SH-SY5Y (cell line): ENCODE results near the gene KIF11.

Experiments
- GATA2 ChIP-seq: IDR thresholded peaks from 2 replicates; pipeline ENCODE4 v1.6.1; 2011; ENCODE audit warnings: mild to moderate bottlenecking, low read depth, low read length
- GATA3 ChIP-seq: IDR thresholded peaks from 2 replicates; pipeline ENCODE4 v1.6.1; 2011; ENCODE audit warnings: low read depth, mild to moderate bottlenecking, low read length, moderate library complexity

Gene KIF11

DNA sequence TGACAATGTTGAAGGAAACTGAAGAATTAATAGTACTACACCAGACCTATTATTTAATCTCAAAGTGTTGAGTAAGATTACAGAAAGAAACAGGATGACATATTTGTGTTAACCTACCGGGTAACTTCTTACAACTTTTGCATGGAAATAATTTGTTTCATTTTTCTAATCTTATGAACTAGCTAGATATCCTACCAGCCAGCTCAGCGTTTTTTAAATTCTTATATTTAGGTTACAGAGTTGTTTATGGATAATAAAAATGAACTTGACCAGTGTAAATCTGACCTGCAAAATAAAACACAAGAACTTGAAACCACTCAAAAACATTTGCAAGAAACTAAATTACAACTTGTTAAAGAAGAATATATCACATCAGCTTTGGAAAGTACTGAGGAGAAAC, 37.0 kb downstream of the KIF11 start:
- TF ChIP-seq GATA2 (no peak), GATA3 (no peak)

GRCh38 chr10:92638037-92638436, 45.1 kb downstream of the KIF11 start:
- TF ChIP-seq GATA3, result no peak
- TF ChIP-seq GATA2, result no peak

GRCh38 chr10:92640107-92640506, 47.2 kb downstream of the KIF11 start:
- TF ChIP-seq GATA3, result no peak
- TF ChIP-seq GATA2, result no peak

GRCh38 chr10:92641492-92641891, 48.6 kb downstream of the KIF11 start:
- no peak for TF ChIP-seq GATA2

DNA sequence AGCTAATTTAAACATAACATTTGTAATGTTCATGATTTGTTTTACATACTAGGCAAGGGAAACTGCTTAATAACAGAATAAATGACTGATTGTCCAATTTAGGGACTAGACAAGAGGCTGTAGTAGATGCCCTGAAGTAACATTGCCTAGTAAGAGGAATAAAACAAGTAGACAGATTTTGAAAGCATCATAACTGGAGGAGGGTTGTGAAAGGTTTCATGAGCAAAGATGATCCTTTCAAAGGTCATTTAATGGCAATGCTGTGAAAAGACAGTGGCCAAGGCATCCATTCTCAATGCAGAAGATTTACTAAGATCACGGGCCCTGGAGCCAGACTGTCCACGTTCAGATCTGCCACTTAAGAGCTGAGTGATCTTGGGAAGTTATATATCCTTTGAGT, 52.0 kb downstream of the KIF11 start:
- no peak for TF ChIP-seq GATA3
- no peak for TF ChIP-seq GATA2

DNA sequence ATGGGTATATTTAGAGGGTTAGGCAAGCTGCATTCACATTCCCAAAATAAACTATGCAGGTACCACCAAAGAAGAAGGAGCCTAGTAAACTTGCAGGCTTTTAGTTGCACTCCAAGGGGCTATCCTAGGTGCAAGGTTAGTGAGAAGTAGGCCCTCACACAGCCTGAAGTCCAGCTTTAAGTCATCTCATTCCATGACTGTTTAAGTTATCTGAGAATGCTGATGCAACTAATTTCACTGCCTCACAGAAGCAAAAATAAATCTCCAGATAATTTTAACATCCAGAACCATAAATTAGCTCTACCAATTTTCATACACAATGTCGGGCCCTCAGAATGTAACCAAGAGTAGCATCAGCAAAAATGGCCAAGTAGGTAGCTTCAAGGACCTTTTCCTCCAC, 62.5 kb downstream of the KIF11 start:
- TF ChIP-seq GATA3, result no peak
- no peak for TF ChIP-seq GATA2

DNA sequence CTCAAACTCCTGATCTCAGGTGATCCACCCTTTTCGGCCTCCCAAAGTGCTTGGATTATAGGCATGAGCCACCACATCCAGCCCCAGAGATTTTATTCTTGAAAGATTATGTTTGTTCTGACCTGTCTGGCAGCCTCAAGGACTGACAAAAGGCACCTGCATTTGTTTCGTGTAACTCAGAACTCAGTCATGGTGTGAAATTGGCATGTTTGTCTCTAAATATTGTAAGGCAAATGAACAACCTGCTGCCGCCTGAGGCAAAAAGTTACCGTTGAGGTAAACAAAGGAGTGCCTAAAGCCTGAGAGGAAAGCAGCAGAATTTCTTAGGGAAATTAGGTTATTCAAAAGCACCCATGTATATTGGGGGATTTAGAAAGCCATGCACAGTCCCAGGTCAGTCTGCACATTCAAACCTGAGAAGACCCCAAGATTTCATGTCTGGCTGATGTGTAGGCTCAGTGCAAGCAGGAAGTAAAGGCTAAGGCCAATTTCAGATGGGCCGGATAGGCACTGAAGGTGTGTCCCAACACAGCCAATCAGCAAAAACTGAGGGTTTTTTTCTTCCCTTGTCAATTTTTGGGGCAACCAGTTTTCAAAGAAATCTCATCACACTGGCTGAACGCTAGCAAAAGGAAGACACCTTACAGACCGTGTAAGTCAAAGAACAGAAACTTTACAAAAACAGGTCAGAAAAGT, 63.5 kb downstream of the KIF11 start:
- TF ChIP-seq GATA3 (no peak), GATA2 (no peak)

GRCh38 chr10:92657024-92657423, 64.1 kb downstream of the KIF11 start:
- TF ChIP-seq GATA2, result no peak
- TF ChIP-seq GATA3, result no peak

- no peak for TF ChIP-seq GATA2
- TF ChIP-seq GATA3, result no peak
Measured at GRCh38 chr10:92662848-92663247, 69.9 kb downstream of the KIF11 start.

- TF ChIP-seq GATA3, result no peak
- TF ChIP-seq GATA2, result no peak
Measured at GRCh38 chr10:92664322-92664721, 71.4 kb downstream of the KIF11 start.

GRCh38 chr10:92667078-92667477, 74.1 kb downstream of the KIF11 start:
- TF ChIP-seq GATA3, result no peak
- no peak for TF ChIP-seq GATA2

DNA sequence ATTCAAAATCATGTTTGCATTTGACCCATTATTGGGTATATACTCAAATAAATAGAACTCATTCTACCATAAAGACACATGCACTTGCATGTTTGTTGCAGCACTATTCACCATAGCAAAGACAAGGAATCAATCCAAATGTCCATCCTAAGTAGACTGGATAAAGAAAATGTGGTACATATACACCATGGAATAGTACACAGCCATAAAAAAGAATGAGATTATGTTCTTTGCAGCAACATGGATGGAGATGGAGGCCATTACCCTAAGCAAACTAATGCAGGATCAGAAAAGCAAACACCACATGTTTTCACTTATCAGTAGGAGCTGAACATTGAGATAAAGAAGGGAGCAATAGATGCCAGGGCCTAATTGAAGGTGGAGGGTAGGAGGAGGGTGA, 84.8 kb downstream of the KIF11 start:
- no peak for TF ChIP-seq GATA3
- no peak for TF ChIP-seq GATA2

DNA sequence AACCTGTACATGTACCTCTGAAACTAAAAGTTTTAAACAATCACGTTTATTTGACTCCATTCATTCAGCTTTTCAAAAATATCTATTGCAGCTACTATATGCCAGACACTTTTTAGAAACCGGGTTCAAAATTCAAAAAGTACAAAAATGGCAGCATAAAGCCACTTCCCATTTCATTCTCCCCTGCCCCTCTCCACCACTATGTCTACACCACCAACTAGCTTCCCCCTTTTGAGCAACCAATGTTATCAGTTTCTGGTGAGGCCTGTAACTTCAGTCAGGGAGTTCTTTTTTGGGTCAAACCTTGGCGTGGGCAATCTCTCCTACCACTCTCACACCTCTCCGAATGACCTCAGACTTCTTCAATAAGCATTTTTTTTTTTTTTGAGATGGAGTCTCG, 85.3 kb downstream of the KIF11 start:
- TF ChIP-seq GATA3 (no peak), GATA2 (no peak)

- TF ChIP-seq GATA2 (no peak), GATA3 (no peak)
Measured at GRCh38 chr10:92681306-92681834, 88.4 kb downstream of the KIF11 start.

DNA sequence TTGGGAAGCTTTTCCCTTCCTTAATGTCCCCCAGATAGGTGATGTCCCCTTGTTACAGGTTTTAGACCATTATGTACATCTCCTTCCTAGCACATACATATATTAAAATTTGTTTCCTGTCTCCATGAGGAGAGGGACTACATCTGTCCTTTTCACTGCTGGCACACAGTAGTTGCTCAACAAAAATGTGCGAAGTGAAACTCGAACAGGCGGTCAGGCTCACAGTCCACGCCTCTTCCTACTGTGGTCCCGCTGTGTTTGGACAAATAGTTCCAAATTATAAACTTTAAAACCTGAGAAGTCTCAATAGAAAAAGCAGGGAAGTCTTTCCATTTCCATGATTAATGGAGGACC, 95.6 kb downstream of the KIF11 start:
- no peak for TF ChIP-seq GATA3
- TF ChIP-seq GATA2, result no peak
